IMR-90 (cell line): ENCODE results near the gene BTBD1. TPM values are rescaled to one million over a fixed set of nuclear protein-coding genes. Genes with fewer than 3 reads are reported as not detected.

Experiments
- ATAC-seq: fragments of 200-7000 bp; cut with Tn5 transposase; 2 replicates; pipeline ENCODE4 v1.9.1; 2020; ENCODE audit warnings: low read depth, mild to moderate bottlenecking, moderate library complexity
- BruUV-seq: library from RNA; stranded (reverse); fragments of 400-500 nt; replicated peaks from 2 replicates; lab custom pipeline; 2021; lab: Mats Ljungman, UMichigan
- CTCF ChIA-PET: fragments of 300-600 bp; formaldehyde crosslinking; extraction: SDS; loops from one replicate; lab custom pipeline; 2021; ENCODE audit warnings: antibody characterized with exemption; lab: Yijun Ruan, JAX
- POLR2A ChIA-PET: fragments of 300-600 bp; sonication (Branson Sonifier 250); formaldehyde crosslinking; loops from one replicate; lab custom pipeline; 2022; ENCODE audit warnings: antibody characterized with exemption; ENCODE audit not compliant: unreplicated experiment; lab: Charles Lee
- DNase-seq: peaks from one replicate; pipeline ENCODE4 v3.0.0; 2013
- H2AFZ ChIP-seq: replicated peaks from 2 replicates; pipeline ENCODE3; 2013; ENCODE audit warnings: low read length, mild to moderate bottlenecking; ENCODE audit not compliant: poor library complexity
- H2AK5ac ChIP-seq: 2 replicates; pipeline ENCODE4 v1.6.1; 2013; ENCODE audit warnings: low read depth, low read length, inconsistent platforms
- H2AK9ac ChIP-seq: replicated peaks from 2 replicates; pipeline ENCODE3; 2013; ENCODE audit warnings: mild to moderate bottlenecking, low read depth, low read length, moderate library complexity; ENCODE audit not compliant: poor library complexity
- H2BK120ac ChIP-seq: 2 replicates; pipeline ENCODE4 v1.6.1; 2013; ENCODE audit warnings: low read depth, low read length, inconsistent platforms
- H2BK15ac ChIP-seq: 3 replicates; pipeline ENCODE4 v1.6.1; 2013; ENCODE audit warnings: low read depth, low read length, inconsistent platforms
- H2BK20ac ChIP-seq: 2 replicates; pipeline ENCODE4 v1.6.1; 2013; ENCODE audit warnings: low read depth, mild to moderate bottlenecking, inconsistent platforms, low read length, moderate library complexity
- H2BK5ac ChIP-seq: 2 replicates; pipeline ENCODE4 v1.6.1; 2013; ENCODE audit warnings: mild to moderate bottlenecking, low read depth, low read length, inconsistent platforms; ENCODE audit not compliant: poor library complexity, severe bottlenecking
- H3K14ac ChIP-seq: replicated peaks from 2 replicates; pipeline ENCODE4 v1.6.1; 2013; ENCODE audit warnings: low read depth, low read length, inconsistent platforms
- H3K18ac ChIP-seq: 2 replicates; pipeline ENCODE4 v1.6.1; 2013; ENCODE audit warnings: low read depth, low read length, control low read depth
- H3K23ac ChIP-seq: 2 replicates; pipeline ENCODE4 v1.6.1; 2013; ENCODE audit warnings: low read depth, low read length, inconsistent platforms
- H3K27ac ChIP-seq: 2 replicates; pipeline ENCODE4 v1.5.1; 2013; ENCODE audit warnings: mild to moderate bottlenecking, control low read depth, low read length; ENCODE audit not compliant: insufficient read depth
- H3K27me3 ChIP-seq: 2 replicates; pipeline ENCODE4 v1.6.1; 2013; ENCODE audit warnings: low read length; ENCODE audit not compliant: control insufficient read depth, insufficient read depth
- H3K36me3 ChIP-seq: 2 replicates; pipeline ENCODE4 v1.6.1; 2013; ENCODE audit warnings: low read length, mixed read lengths; ENCODE audit not compliant: control insufficient read depth, insufficient read depth
- H3K4ac ChIP-seq: 2 replicates; pipeline ENCODE4 v1.6.1; 2013; ENCODE audit warnings: low read depth, low read length, inconsistent platforms
- H3K4me1 ChIP-seq: 2 replicates; pipeline ENCODE4 v1.6.1; 2013; ENCODE audit warnings: low read length, mixed read lengths; ENCODE audit not compliant: control insufficient read depth, insufficient read depth
- H3K4me2 ChIP-seq: 2 replicates; pipeline ENCODE4 v1.6.1; 2013; ENCODE audit warnings: low read depth, mild to moderate bottlenecking, control low read depth, low read length, moderate library complexity
- H3K4me3 ChIP-seq: 2 replicates; pipeline ENCODE4 v1.5.1; 2013; ENCODE audit warnings: low read depth, mild to moderate bottlenecking, control low read depth, low read length, moderate library complexity; ENCODE audit not compliant: insufficient read depth
- H3K56ac ChIP-seq: 2 replicates; pipeline ENCODE4 v1.6.1; 2013; ENCODE audit warnings: low read length, inconsistent platforms; ENCODE audit not compliant: insufficient read depth; ENCODE audit errors: extremely low read depth
- H3K79me1 ChIP-seq, 2 experiments: 2 replicates each; pipeline ENCODE4 v1.6.1; 2013; ENCODE audit warnings: low read length in 2 of 2, inconsistent platforms in 1 of 2, low read depth in 1 of 2
- H3K9ac ChIP-seq: 2 replicates; pipeline ENCODE4 v1.6.1; 2013; ENCODE audit warnings: low read depth, low read length, control low read depth
- H3K9me1 ChIP-seq: 2 replicates; pipeline ENCODE4 v1.6.1; 2013; ENCODE audit warnings: low read length, inconsistent platforms; ENCODE audit not compliant: insufficient read depth
- H3K9me3 ChIP-seq: 2 replicates; pipeline ENCODE4 v1.6.1; 2013; ENCODE audit warnings: low read length; ENCODE audit not compliant: control insufficient read depth, insufficient read depth
- H4K20me1 ChIP-seq: 2 replicates; pipeline ENCODE4 v1.6.1; 2013; ENCODE audit warnings: low read length, inconsistent platforms; ENCODE audit not compliant: insufficient read depth
- H4K5ac ChIP-seq: 2 replicates; pipeline ENCODE4 v1.6.1; 2013; ENCODE audit warnings: mild to moderate bottlenecking, low read depth, low read length, control low read depth
- H4K8ac ChIP-seq, 2 experiments: 2 replicates each; pipeline ENCODE4 v1.6.1; 2013; ENCODE audit warnings: low read depth in 2 of 2, low read length in 2 of 2, control low read depth in 1 of 2, inconsistent platforms in 1 of 2
- H4K91ac ChIP-seq: 2 replicates; pipeline ENCODE4 v1.6.1; 2013; ENCODE audit warnings: low read depth, low read length, inconsistent platforms; ENCODE audit not compliant: insufficient read depth
- BHLHE40 ChIP-seq: fragments of 150-350 bp; IDR thresholded peaks from 2 replicates; pipeline ENCODE4 v1.6.1; 2016; ENCODE audit warnings: mild to moderate bottlenecking, low read depth, low read length
- CEBPB ChIP-seq: IDR thresholded peaks from 2 replicates; pipeline ENCODE4 v1.6.1; 2012; ENCODE audit warnings: low read depth, low read length, improper control_type of control experiment
- CHD1 ChIP-seq: IDR thresholded peaks from 2 replicates; pipeline ENCODE4 v1.6.1; 2012; ENCODE audit warnings: low read depth, low read length, improper control_type of control experiment
- MAFK ChIP-seq: IDR thresholded peaks from 2 replicates; pipeline ENCODE4 v1.6.1; 2012; ENCODE audit warnings: low read depth, low read length, improper control_type of control experiment
- MAZ ChIP-seq: IDR thresholded peaks from 2 replicates; pipeline ENCODE4 v1.6.1; 2012; ENCODE audit warnings: low read depth, mild to moderate bottlenecking, low read length, improper control_type of control experiment, moderate library complexity, borderline replicate concordance
- RCOR1 ChIP-seq: IDR thresholded peaks from 2 replicates; pipeline ENCODE4 v1.6.1; 2012; ENCODE audit warnings: mild to moderate bottlenecking, low read length, improper control_type of control experiment; ENCODE audit not compliant: insufficient replicate concordance
- RFX5 ChIP-seq: IDR thresholded peaks from 2 replicates; pipeline ENCODE4 v1.8.0; 2012; ENCODE audit warnings: low read depth, mild to moderate bottlenecking, low read length, moderate library complexity
- SMC3 ChIP-seq: fragments of 150-350 bp; IDR thresholded peaks from 2 replicates; pipeline ENCODE4 v1.6.1; 2016; ENCODE audit warnings: low read depth, mild to moderate bottlenecking, antibody characterized with exemption, low read length, moderate library complexity
- WGBS, 2 experiments: methylation state at CpG; one replicate each; pipeline versions ENCODE4 v1.1.5 to v1.1.7; 2013; ENCODE audit warnings: missing lambda C conversion rate in 2 of 2; ENCODE audit not compliant: insufficient read length in 1 of 2; ENCODE audit errors: extremely low coverage in 2 of 2; 5-methylcytosine and 5-hydroxymethylcytosine counted together
- dilution Hi-C: fragments of 300-500 bp; cut with HindIII; formaldehyde crosslinking; loops from one replicate; pipeline ENCODE4 v1.14.3; 2018; ENCODE audit warnings: low sequenced_read_pairs; ENCODE audit not compliant: unreplicated experiment
- in situ Hi-C: fragments of 300-500 bp; cut with MboI; formaldehyde crosslinking; loops from 3 replicates; pipeline ENCODE4 v1.14.3; 2019; ENCODE audit warnings: low sequenced_read_pairs, inconsistent platforms, mixed read lengths
- intact Hi-C: fragments of 100-400 bp; cut with micrococcal nuclease; formaldehyde crosslinking; loops from 2 replicates; pipeline ENCODE4 v1.10.0; 2022
- polyA plus RNA-seq, 3 experiments: library from polyadenylated mRNA; depleted of rRNA; stranded (reverse); fragments of >200 nt; gene quantifications; 2 replicates each; pipeline ENCODE4 v1.2.3, GENCODE V29; 2012; ENCODE audit warnings: low replicate concordance in 1 of 3
- total RNA-seq: library from RNA; depleted of rRNA; stranded (reverse); fragments of >200 nt; gene quantifications from 2 replicates; pipeline ENCODE4 v1.2.3, GENCODE V29; 2012
- TF ChIP-seq, protein P1 (sequence below): fragments of 150-350 bp; IDR thresholded peaks from 2 replicates; pipeline ENCODE4 v1.6.1; 2016; ENCODE audit warnings: low read depth, mild to moderate bottlenecking, low read length, moderate library complexity, borderline replicate concordance
- TF ChIP-seq, protein P2 (sequence below): fragments of 150-350 bp; IDR thresholded peaks from 2 replicates; pipeline ENCODE4 v1.6.1; 2017; ENCODE audit warnings: mild to moderate bottlenecking, antibody characterized with exemption, low read length, low read depth
- TF ChIP-seq, protein P3 (sequence below): conservative IDR thresholded peaks from 2 replicates; pipeline ENCODE4 v1.5.1; 2012; ENCODE audit warnings: mild to moderate bottlenecking, low read depth, low read length, improper control_type of control experiment

Gene BTBD1
- total and polyA plus RNA-seq, 2 of the 4 experiments (the other 2 are of a cell fraction), result 39.3 to 78.7 TPM

DNA sequence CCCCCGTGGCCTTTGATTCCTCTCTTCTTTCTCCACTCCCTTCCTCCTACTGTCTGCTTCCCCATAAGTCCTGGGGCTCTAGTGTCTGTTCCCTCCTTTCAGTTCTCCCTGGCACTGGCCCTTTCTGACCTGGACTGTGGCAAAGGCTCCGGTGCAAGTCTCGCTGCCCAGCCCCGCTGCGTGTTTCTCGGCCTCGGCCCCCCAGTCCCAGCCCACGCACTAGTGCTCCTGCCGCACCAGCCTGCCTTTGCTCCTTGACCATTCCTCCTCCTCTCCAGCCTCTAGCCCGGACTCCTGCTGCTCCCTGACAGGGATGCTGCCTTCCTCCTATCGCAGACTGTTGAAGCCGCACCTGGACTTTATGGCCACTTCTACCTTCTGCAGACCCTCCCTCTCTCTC lies 42.5 kb upstream of the BTBD1 start:
- no peak for TF ChIP-seq MAFK
- TF ChIP-seq BHLHE40, result no peak
- TF ChIP-seq, protein P1, sequence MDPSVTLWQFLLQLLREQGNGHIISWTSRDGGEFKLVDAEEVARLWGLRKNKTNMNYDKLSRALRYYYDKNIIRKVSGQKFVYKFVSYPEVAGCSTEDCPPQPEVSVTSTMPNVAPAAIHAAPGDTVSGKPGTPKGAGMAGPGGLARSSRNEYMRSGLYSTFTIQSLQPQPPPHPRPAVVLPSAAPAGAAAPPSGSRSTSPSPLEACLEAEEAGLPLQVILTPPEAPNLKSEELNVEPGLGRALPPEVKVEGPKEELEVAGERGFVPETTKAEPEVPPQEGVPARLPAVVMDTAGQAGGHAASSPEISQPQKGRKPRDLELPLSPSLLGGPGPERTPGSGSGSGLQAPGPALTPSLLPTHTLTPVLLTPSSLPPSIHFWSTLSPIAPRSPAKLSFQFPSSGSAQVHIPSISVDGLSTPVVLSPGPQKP, result no peak
- TF ChIP-seq, protein P2, sequence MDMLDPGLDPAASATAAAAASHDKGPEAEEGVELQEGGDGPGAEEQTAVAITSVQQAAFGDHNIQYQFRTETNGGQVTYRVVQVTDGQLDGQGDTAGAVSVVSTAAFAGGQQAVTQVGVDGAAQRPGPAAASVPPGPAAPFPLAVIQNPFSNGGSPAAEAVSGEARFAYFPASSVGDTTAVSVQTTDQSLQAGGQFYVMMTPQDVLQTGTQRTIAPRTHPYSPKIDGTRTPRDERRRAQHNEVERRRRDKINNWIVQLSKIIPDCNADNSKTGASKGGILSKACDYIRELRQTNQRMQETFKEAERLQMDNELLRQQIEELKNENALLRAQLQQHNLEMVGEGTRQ, result no peak
- TF ChIP-seq MAZ, result no peak
- no peak for TF ChIP-seq SMC3
- TF ChIP-seq CHD1, result no peak
- TF ChIP-seq RFX5, result no peak
- no peak for TF ChIP-seq RCOR1
- TF ChIP-seq CEBPB, result no peak
- TF ChIP-seq, protein P3, sequence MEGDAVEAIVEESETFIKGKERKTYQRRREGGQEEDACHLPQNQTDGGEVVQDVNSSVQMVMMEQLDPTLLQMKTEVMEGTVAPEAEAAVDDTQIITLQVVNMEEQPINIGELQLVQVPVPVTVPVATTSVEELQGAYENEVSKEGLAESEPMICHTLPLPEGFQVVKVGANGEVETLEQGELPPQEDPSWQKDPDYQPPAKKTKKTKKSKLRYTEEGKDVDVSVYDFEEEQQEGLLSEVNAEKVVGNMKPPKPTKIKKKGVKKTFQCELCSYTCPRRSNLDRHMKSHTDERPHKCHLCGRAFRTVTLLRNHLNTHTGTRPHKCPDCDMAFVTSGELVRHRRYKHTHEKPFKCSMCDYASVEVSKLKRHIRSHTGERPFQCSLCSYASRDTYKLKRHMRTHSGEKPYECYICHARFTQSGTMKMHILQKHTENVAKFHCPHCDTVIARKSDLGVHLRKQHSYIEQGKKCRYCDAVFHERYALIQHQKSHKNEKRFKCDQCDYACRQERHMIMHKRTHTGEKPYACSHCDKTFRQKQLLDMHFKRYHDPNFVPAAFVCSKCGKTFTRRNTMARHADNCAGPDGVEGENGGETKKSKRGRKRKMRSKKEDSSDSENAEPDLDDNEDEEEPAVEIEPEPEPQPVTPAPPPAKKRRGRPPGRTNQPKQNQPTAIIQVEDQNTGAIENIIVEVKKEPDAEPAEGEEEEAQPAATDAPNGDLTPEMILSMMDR, result no peak
- in situ Hi-C loops, result no loop called here
- dilution Hi-C loops, result no loop called here

More for the DNA sequence above, 42.5 kb upstream of the BTBD1 start:
- Histone ChIP-seq H4K20me1 (peaks cover 3% of the 10 kb centered on the region; the same call in 1 of the 2 replicates), H3K9me1 (peaks cover 35% of the 10 kb centered on the region), H4K91ac (no peak overlapping the region), H2AFZ (no peak overlapping the region), H3K14ac (no peak overlapping the region), H3K27me3 (no peaks in the 10 kb centered on the region), H3K27ac (no peak overlapping the region), H2BK20ac (no peak overlapping the region), H3K9ac (no peak overlapping the region), H4K5ac (no peak overlapping the region), H3K4ac (no peak overlapping the region), H3K23ac (no peak overlapping the region), H3K79me1 (peaks cover 8 to 44% of the 10 kb centered on the region in 2 experiments; a peak in 3 of 4 replicates), H3K9me3 (no peaks in the 10 kb centered on the region), H3K36me3 (no peaks in the 10 kb centered on the region), H3K18ac (no peak overlapping the region), H3K4me1 (peaks cover 18% of the 10 kb centered on the region), H3K4me2 (no peak overlapping the region), H4K8ac (no peak overlapping the region), H2BK120ac (no peak overlapping the region), H3K4me3 (no peak overlapping the region), H2BK5ac (no peak overlapping the region), H2AK9ac (no peak overlapping the region), H2BK15ac (peak overlapping the region; percentile 47; the same call in 1 of the 3 replicates), H3K56ac (no peak overlapping the region), H2AK5ac (peak overlapping the region; percentile 87; the same call in 1 of the 2 replicates)
- ChIA-PET CTCF (interaction anchor here (1.1 kb wide), 1 partner anchor 176 kb away, joined by 3 read pairs; no protein-coding TSS in a partner anchor), POLR2A (no interaction called here)
- intact Hi-C loops, result no loop called here
- no peak for DNase-seq
- no peak for ATAC-seq
- 87% methylated on average over 6 of the region's 12 CpGs; no CpG with 5 or more reads in 1 of the 2 experiments for WGBS, 2 experiments
- no TSS peak for BruUV-seq
